ENCODE data around the gene CCDC178. TPM values are rescaled to one million over a fixed set of nuclear protein-coding genes. Genes with fewer than 3 reads are reported as not detected.

The CCDC178 gene
- polyA plus RNA-seq, 2 of the 4 experiments (the other 2 are of a cell fraction), result 0.06 TPM; not detected in 1

DNA sequence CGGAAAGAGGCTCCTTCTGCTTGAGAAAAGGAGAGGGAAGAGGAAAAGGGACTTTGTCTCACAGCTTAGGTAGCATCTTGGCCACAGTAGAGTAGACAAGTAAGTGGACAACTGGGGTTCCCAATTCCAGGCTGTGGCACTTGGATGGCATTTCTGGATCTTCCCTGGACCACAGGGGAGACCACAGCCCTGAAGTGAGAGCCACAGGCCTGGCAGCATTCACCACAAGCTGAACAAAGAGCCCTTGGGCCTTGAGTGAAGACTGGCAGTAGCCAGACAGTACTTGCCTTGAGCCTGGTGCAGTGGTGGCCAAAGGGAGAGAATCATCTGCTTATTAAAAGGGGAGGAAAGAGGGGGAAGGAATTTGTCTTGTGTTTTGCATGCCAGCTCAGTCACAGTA is 441.6 kb downstream of the CCDC178 start (continued):
- TF ChIP-seq HMGXB4 (CRISPR knock-in tag; IDR thresholded peaks at IDR 0.05; ENCODE audit: borderline replicate concordance), result no peak
- no peak for TF ChIP-seq PHF8 (IDR thresholded peaks at IDR 0.05; ENCODE audit: borderline replicate concordance, low read depth)

DNA sequence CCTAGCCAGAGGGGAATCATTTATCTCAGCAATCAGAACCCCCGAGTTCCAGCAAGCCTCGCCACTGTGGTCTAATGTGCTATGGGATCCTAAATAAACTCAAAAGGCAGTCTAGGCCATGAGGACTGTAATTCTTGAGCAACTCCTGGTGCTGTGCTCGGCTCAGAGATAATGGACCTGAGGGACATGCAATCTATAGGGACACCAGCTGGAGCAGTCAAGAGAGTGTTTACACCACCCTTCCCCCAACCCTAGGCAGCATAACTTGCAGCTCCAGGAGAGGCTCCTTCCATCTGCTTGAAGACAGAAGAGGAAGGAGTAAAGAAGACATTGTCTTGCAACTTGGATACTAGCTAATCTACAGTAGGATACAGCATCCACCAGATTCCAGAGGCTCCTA is 442.2 kb downstream of the CCDC178 start:
- ChIA-PET CTCF (no interaction called here), POLR2A (no interaction called here)
- H3K4me2 ChIP-seq, result no peak overlapping the region
- H3K4me3 ChIP-seq, result no peak overlapping the region
- H3K4me1 ChIP-seq, result no peaks in the 10 kb centered on the region
- TF ChIP-seq HDAC2 (IDR thresholded peaks at IDR 0.05) (no peak), ZFP36 (IDR thresholded peaks at IDR 0.05; ENCODE audit: borderline replicate concordance, partially characterized antibody) (no peak)
- TF ChIP-seq, protein P1, sequence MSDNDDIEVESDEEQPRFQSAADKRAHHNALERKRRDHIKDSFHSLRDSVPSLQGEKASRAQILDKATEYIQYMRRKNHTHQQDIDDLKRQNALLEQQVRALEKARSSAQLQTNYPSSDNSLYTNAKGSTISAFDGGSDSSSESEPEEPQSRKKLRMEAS (IDR thresholded peaks at IDR 0.05), result no peak
- H3K27ac ChIP-seq, result no peak overlapping the region
- no peaks in the 10 kb centered on the region for H3K9me3 ChIP-seq
- DNase-seq (ENCODE audit: low read depth in 1 of 2, low spot score in 1 of 2) (no peak), ATAC-seq (no peak), FAIRE-seq (no peak)
- WGBS (ENCODE audit: missing lambda C conversion rate), result 0% methylated on average over 2 of the region's 3 CpGs

DNA sequence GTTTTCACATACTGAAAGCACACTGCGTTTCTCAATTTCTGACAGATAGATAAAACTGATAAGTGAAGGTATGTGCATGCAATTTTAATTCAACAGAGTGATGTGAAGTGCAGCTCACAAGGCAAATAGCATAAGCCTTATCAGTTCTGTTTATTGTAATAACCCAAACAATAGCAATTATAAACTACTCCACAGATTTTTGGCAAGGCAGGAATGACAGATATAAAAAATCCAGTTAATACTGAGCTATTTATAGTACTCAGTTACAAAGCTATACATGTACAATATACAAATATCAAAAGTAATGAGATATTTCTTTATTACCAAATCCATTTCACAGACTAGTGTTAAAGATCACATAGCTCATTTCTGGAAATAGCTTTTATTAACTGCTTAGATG is 456.8 kb downstream of the CCDC178 start:
- 0% methylated on average over 1 of the region's 1 CpG for WGBS (ENCODE audit: missing lambda C conversion rate)
- FAIRE-seq (no peak), ATAC-seq (no peak), DNase-seq (ENCODE audit: low read depth in 1 of 2, low spot score in 1 of 2) (no peak)
- ChIA-PET POLR2A (no interaction called here), CTCF (no interaction called here)
- H3K4me3 ChIP-seq, result no peak overlapping the region
- H3K4me2 ChIP-seq, result no peak overlapping the region
- H3K27ac ChIP-seq, result no peak overlapping the region
- H3K4me1 ChIP-seq, result no peaks in the 10 kb centered on the region
- no peaks in the 10 kb centered on the region for H3K9me3 ChIP-seq
- TF ChIP-seq GATA3 (IDR thresholded peaks at IDR 0.05; ENCODE audit: borderline replicate concordance) (no peak), CBX8 (IDR thresholded peaks at IDR 0.05) (no peak), EHMT2 (IDR thresholded peaks at IDR 0.05; ENCODE audit: low read depth) (no peak), SREBF2 (IDR thresholded peaks at IDR 0.05) (no peak), ZFP36 (IDR thresholded peaks at IDR 0.05; ENCODE audit: borderline replicate concordance, partially characterized antibody) (no peak), MAFK (IDR thresholded peaks at IDR 0.05; ENCODE audit: partially characterized antibody) (no peak), CEBPB (IDR thresholded peaks at IDR 0.05) (no peak), TP53 (CRISPR knock-in tag; IDR thresholded peaks at IDR 0.05) (no peak), CBX2 (IDR thresholded peaks at IDR 0.05; ENCODE audit: borderline replicate concordance, low read depth) (no peak), MAZ (IDR thresholded peaks at IDR 0.05; ENCODE audit: borderline replicate concordance, low read depth, low read length) (no peak), EP300 (IDR thresholded peaks at IDR 0.05) (no peak), EHF (CRISPR knock-in tag; IDR thresholded peaks at IDR 0.05) (no peak), CHD2 (IDR thresholded peaks at IDR 0.05; ENCODE audit: low read length, partially characterized antibody) (no peak), NPAS2 (CRISPR knock-in tag; IDR thresholded peaks at IDR 0.05; ENCODE audit: borderline replicate concordance) (no peak), ELK1 (IDR thresholded peaks at IDR 0.05; ENCODE audit: low read depth, low read length) (no peak), E2F6 (IDR thresholded peaks at IDR 0.05; ENCODE audit: borderline replicate concordance, low read depth) (no peak)
- TF ChIP-seq, protein P2, sequence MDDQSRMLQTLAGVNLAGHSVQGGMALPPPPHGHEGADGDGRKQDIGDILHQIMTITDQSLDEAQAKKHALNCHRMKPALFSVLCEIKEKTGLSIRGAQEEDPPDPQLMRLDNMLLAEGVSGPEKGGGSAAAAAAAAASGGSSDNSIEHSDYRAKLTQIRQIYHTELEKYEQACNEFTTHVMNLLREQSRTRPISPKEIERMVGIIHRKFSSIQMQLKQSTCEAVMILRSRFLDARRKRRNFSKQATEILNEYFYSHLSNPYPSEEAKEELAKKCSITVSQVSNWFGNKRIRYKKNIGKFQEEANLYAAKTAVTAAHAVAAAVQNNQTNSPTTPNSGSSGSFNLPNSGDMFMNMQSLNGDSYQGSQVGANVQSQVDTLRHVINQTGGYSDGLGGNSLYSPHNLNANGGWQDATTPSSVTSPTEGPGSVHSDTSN (IDR thresholded peaks at IDR 0.05), result no peak
